ENCODE data around the gene CD2AP.
"Not testable (repeated sequence)": the region's sequence is repeated elsewhere in the genome, so short reads cannot be mapped to it uniquely, and the experiment has no call there.

Gene CD2AP

GRCh38 chr6:47477497-47478232 is at the start of gene CD2AP:
Gene CD2AP, plus strand, starts transcription at chr6:47477789. Its CDS starts 456 bp downstream, at chr6:47478245.
- DNase-seq (ENCODE audit: low spot score): peak; percentile 91

GRCh38 chr6:47428288-47428687 is 49.3 kb upstream of the CD2AP start:
- DNase-seq (ENCODE audit: low spot score): no peak

- no peak for DNase-seq (ENCODE audit: low spot score)
Observed at GRCh38 chr6:47428746-47429664, 48.6 kb upstream of the CD2AP start.

GRCh38 chr6:47434372-47435253 is 43.0 kb upstream of the CD2AP start:
- DNase-seq (ENCODE audit: low spot score): no peak

GRCh38 chr6:47435254-47435612 is 42.4 kb upstream of the CD2AP start:
- DNase-seq (ENCODE audit: low spot score): no peak

- peak; percentile 12 for DNase-seq (ENCODE audit: low spot score)
Observed at GRCh38 chr6:47437592-47437991, 40.0 kb upstream of the CD2AP start.

- peak; percentile 18 for DNase-seq (ENCODE audit: low spot score)
Observed at GRCh38 chr6:47438481-47439347, 38.9 kb upstream of the CD2AP start.

- peak; percentile 8 for DNase-seq (ENCODE audit: low spot score)
Observed at GRCh38 chr6:47439348-47439668, 38.3 kb upstream of the CD2AP start.

GRCh38 chr6:47440719-47441118 is 36.9 kb upstream of the CD2AP start:
- peak; percentile 30 for DNase-seq (ENCODE audit: low spot score)

GRCh38 chr6:47444964-47445363 is 32.6 kb upstream of the CD2AP start:
- not testable (repeated sequence) for DNase-seq (ENCODE audit: low spot score)

GRCh38 chr6:47446669-47447330 is 30.8 kb upstream of the CD2AP start:
- DNase-seq (ENCODE audit: low spot score): no peak

- no peak for DNase-seq (ENCODE audit: low spot score)
Observed at GRCh38 chr6:47447722-47448121, 29.9 kb upstream of the CD2AP start.

- no peak for DNase-seq (ENCODE audit: low spot score)
Observed at GRCh38 chr6:47451162-47451561, 26.4 kb upstream of the CD2AP start.

- DNase-seq (ENCODE audit: low spot score): no peak
Observed at GRCh38 chr6:47452899-47453298, 24.7 kb upstream of the CD2AP start.

- no peak for DNase-seq (ENCODE audit: low spot score)
Observed at GRCh38 chr6:47453372-47453936, 24.1 kb upstream of the CD2AP start.

- DNase-seq (ENCODE audit: low spot score): no peak
Observed at GRCh38 chr6:47454713-47455396, 22.7 kb upstream of the CD2AP start.

GRCh38 chr6:47455533-47456209 is 21.9 kb upstream of the CD2AP start:
- no peak for DNase-seq (ENCODE audit: low spot score)

- no peak for DNase-seq (ENCODE audit: low spot score)
Observed at GRCh38 chr6:47456536-47456975, 21.0 kb upstream of the CD2AP start.

GRCh38 chr6:47457370-47457769 is 20.2 kb upstream of the CD2AP start:
- no peak for DNase-seq (ENCODE audit: low spot score)
